ENCODE results near the gene ABCG4. TPM values are rescaled to one million over a fixed set of nuclear protein-coding genes. Genes with fewer than 3 reads are reported as not detected.

ABCG4 gene
- total and polyA plus RNA-seq, 2 donors (not counting 1 experiment from before 2014, with no cell fraction given) = not detected

DNA sequence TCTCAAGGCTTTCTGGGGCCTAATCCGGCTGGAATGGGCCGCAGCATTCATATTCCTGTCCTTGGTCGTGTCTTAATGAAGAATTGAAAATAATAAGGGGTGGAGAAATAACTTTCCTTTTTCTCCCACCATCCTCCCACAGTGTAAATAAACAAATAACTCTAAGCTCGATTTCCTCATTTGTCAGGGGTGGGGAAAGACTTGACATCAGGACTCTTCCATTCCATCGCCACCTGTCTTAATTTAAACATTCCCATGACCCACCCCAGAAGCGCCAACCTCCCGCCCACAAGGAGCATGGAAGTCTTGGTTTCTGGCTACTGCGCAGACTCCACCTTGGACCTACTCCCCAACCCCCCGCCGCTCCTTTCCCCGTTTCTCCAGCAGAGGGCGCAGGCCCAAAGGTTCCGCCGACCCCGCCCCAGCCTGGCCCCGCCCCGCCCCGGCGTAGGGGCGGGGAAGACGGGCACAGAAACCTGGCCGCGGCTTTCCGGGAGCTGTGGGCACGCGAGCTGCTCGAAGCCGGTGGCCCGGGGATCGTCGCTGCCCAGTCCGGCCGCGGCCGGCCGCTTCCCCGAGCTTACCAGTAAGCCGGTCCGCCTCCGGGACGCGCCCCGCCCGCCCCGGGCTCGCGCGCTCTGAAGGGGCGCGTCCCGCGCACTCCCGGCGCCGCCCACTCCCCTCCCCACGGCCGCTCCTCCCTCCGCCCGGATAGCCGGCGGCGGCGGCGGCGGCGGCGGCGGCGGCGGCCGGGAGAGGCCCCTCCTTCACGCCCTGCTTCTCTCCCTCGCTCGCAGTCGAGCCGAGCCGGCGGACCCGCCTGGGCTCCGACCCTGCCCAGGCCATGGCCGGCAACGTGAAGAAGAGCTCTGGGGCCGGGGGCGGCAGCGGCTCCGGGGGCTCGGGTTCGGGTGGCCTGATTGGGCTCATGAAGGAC is 57.0 kb downstream of the ABCG4 start, which contains the start of gene CBL:
Gene CBL (plus strand): TSS at position 766 of the 937 bp plus-strand sequence. CDS start 79 bp downstream, at position 845.
- Mint-ChIP-seq H3K27ac (peak within 1 kb of the TSS; percentile 94), H3K4me1 (peaks cover 33% of the 10 kb centered on the region), H3K4me3 (peak within 1 kb of the TSS; percentile 97), H3K27me3 (no peaks in the 10 kb centered on the region), H3K9me3 (ENCODE audit: insufficient read depth) (no peaks in the 10 kb centered on the region)
- Histone ChIP-seq H3K36me3 (replicated peaks in 1 of 2; ENCODE audit: control extremely low read depth in 1 of 2, control insufficient read depth in 1 of 2, extremely low read depth in 1 of 2, insufficient read depth in 2 of 2, low read length in 1 of 2) (no peaks in the 10 kb centered on the region), H2AFZ (ENCODE audit: insufficient read depth, low read depth, low read length, poor library complexity, severe bottlenecking) (peak within 1 kb of the TSS; percentile 93), H3K9me3 (ENCODE audit: control extremely low read depth in 1 of 3, control insufficient read depth in 2 of 3, insufficient read depth in 1 of 3, low read length in 2 of 3) (no peaks in the 10 kb centered on the region), H3K4me3 (ENCODE audit: control extremely low read depth in 1 of 5, extremely low read depth in 1 of 5, insufficient read depth in 1 of 5, low read depth in 2 of 5, low read length in 4 of 5) (peak within 1 kb of the TSS; percentile 93 to 98 (median 96)), H3K27ac (ENCODE audit: low read length in 2 of 2) (peak within 1 kb of the TSS; percentile 60 to 84), H3K4me2 (replicated peaks; ENCODE audit: low read depth, low read length, poor library complexity, severe bottlenecking) (peak within 1 kb of the TSS; percentile 83), H4K20me1 (ENCODE audit: control insufficient read depth, insufficient read depth, low read length, poor library complexity, severe bottlenecking) (peaks cover 21% of the 10 kb centered on the region), H3K27me3 (replicated peaks in 1 of 4; ENCODE audit: control extremely low read depth in 1 of 4, control insufficient read depth in 3 of 4, insufficient read depth in 4 of 4, low read length in 3 of 4) (no peaks in the 10 kb centered on the region), H3K4me1 (ENCODE audit: control insufficient read depth in 2 of 2, insufficient read depth in 2 of 2, low read length in 2 of 2) (peaks cover 18 to 20% of the 10 kb centered on the region in 2 donors), H3K9ac (ENCODE audit: low read length) (peak within 1 kb of the TSS; percentile 93), H3K79me2 (ENCODE audit: control insufficient read depth, insufficient read depth, low read length) (peaks cover 47% of the 10 kb centered on the region)
- intact Hi-C loops (cut with micrococcal nuclease) = loop anchor here (1.0 to 5.0 kb wide), 7 partner anchors 9 to 189 kb away; partner anchors contain the start of genes HINFP, NLRX1, RPS25 and TRAPPC4
- ChIA-PET CTCF (interaction anchor here (0.5 to 3.4 kb wide), 29 partner anchors 8 to 175 kb away, joined by 3 to 41 read pairs (median 4); partner anchors contain the start of genes C2CD2L, HINFP, NLRX1 and USP2), POLR2A (interaction anchor here (0.6 to 1.3 kb wide), 6 partner anchors 62 to 1195 kb away, joined by 3 to 5 read pairs (median 4); no protein-coding TSS in a partner anchor)
- TF ChIP-seq, protein P1, sequence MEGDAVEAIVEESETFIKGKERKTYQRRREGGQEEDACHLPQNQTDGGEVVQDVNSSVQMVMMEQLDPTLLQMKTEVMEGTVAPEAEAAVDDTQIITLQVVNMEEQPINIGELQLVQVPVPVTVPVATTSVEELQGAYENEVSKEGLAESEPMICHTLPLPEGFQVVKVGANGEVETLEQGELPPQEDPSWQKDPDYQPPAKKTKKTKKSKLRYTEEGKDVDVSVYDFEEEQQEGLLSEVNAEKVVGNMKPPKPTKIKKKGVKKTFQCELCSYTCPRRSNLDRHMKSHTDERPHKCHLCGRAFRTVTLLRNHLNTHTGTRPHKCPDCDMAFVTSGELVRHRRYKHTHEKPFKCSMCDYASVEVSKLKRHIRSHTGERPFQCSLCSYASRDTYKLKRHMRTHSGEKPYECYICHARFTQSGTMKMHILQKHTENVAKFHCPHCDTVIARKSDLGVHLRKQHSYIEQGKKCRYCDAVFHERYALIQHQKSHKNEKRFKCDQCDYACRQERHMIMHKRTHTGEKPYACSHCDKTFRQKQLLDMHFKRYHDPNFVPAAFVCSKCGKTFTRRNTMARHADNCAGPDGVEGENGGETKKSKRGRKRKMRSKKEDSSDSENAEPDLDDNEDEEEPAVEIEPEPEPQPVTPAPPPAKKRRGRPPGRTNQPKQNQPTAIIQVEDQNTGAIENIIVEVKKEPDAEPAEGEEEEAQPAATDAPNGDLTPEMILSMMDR (IDR thresholded peaks at IDR 0.05) = peak; percentile 78
- no peak for TF ChIP-seq EZH2 (IDR thresholded peaks at IDR 0.05; ENCODE audit: borderline replicate concordance, insufficient read depth, low read depth, low read length, poor library complexity, severe bottlenecking)
- peak; percentile 96 for DNase-seq
- peak; percentile 88 for ATAC-seq (ENCODE audit: low read depth)
- WGBS (ENCODE audit: insufficient coverage) = 0% methylated on average over 78 of the region's 88 CpGs
